HG03280 (cell line): ENCODE results near the gene ABI1.
A peak's percentile ranks its signal among the peaks of the same experiment; 100 is the strongest.
"Not testable (repeated sequence)": the region's sequence is repeated elsewhere in the genome, so short reads cannot be mapped to it uniquely, and the experiment has no call there.

Experiments
- ATAC-seq: cut with Tn5 transposase; IDR thresholded peaks from one replicate; pipeline ENCODE4 v1.9.1; 2021; ENCODE audit warnings: mild to moderate bottlenecking, moderate library complexity; ENCODE audit not compliant: unreplicated experiment

The ABI1 gene

GRCh38 chr10:26860443-26861204 lies at the start of gene ABI1:
Gene ABI1, minus strand, starts transcription at chr10:26860958. Its CDS starts 95 bp downstream, at chr10:26860863.
- ATAC-seq = peak; percentile 74

DNA sequence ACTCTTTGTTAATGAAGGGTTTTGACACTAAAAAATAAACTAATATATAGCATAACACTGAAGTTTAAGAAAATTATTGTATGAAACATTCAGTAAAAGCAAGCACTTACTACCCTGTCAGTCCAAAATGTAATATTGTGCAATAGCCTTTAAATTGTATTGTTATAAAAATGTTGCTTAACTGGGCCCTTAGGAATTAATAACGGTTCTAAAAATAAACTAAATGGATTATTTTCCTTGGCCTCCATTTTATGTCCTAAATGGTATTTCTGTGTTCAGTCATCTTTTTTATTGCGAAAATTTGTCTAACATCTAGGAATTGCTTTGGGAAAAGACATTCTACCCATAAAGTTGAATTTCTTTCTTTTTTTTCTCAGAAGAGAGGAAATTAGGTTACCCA lies 49.0 kb upstream of the ABI1 start:
- ATAC-seq = no peak

- not testable (repeated sequence) for ATAC-seq
Measured at GRCh38 chr10:26905253-26905781, 44.6 kb upstream of the ABI1 start.

DNA sequence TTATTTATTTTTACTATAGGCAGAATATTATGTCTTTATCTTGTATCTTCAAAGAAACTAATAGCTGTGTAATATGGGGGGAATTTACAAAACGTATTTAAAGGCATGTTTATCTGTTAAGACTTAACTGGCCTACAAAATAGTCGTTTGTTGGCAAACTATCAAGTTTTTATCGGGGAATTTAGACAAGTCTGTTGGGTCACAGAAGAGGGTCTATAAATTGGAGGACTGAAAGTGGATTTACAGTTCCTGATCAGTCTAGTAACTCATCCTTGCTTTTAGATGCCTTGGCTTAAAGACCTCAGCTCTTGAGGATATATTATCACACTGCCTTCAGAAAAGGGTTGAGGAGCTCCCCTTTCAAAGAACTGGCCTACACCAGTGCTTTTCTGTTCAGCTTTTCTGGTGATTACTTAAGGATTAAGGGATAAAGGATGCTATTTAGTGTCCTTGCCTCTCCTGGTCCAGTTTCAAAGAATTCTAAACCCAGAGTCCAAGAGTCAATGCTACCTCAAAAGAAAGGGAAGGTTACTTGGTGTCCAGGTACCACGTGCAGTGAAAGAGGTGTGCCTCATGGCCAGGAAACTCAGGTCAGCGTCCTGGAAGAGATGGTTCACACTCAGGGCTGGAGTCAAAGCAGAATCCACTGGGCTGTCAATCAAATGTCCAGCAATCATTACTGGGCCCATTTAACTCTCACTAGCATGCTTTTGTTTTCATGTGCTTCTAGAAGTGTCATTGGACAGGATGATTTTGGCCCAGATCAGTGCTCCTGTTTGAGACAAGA lies 42.9 kb upstream of the ABI1 start:
- no peak for ATAC-seq

- ATAC-seq = peak; percentile 81
Measured at GRCh38 chr10:26892306-26892923, 31.7 kb upstream of the ABI1 start.

DNA sequence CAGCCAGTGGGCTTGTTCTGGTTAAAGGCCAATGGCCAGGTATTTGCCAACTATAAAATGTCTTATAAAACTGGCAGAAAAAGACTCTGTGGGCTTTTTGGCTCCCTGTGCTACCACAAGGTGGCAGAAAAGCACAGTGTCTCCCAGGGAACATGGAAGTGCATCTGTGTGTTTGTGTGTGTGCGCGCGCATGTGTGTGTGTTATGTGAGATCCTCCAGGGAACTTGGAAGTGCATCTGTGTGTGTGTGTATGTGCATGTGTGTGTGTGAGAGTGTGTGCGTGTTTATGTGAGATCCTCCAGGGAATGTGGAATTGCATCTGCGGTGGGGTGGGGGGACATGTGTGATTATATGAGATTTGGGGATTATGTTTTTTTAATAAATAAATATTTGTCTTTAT lies 30.2 kb upstream of the ABI1 start:
- ATAC-seq = no peak

DNA sequence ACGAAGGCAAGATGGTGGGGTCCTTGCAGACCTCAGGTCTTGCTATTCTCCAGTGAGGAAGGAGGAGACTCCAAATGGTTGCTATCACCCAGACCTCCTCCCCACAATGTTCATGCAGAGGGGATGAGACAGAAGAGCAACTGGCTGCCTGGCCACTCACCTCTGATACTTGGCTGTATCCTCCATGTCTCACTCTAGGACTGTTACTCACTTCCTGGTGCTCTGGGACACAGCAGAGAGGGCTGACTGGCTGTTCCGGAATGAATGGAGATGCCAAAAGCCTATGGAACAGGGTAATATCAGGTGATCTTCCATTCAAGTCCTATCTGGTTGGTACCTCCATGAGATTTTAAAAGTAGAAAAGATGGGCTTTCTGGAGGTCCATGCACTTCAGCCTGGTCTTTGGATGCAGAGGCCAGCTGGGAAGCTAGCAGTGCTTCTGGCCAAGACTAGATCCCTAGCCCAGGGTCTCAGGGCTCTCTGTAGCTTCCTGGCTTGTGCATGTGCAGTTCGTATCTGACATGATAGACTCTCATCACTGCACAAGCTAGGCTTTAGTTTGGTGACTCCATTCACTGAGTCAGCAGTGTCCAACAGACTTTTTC lies 27.0 kb upstream of the ABI1 start:
- no peak for ATAC-seq

DNA sequence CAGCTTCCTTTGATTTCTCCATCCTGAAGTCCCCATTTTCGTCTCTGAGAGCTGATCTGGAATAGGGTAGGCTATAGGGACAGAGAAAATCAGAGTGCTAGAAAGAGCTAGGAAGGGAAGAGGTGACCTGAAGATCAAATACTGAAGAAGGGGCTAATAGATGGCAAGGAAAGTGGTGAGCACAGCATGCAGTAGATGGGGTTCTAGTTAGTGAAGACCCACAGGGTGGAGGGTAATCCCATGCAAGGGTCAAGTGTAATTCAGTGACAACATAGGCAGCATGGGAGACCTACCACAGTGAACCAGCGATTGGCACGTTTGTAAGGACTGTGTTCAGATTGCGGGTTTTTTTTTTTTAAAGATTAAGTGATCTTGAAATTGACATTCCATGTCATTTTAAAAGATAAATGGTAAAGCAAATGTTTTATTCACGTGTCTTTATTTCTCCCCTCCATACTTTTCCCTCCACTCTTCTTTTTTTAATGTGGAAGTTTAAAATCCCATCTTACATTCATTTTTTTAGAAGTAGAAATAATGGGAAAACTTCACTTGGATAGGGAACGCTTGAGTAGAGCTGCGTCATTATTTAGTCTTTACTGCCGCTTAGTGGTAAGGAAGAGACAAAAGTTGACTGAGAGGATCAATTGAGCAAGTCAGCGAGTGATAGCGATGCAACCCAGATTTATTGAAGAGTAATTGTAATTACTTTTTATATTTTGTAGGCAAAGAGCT lies 21.0 kb upstream of the ABI1 start:
- peak; percentile 66 for ATAC-seq

GRCh38 chr10:26879744-26880143 lies 19.0 kb upstream of the ABI1 start:
- no peak for ATAC-seq

DNA sequence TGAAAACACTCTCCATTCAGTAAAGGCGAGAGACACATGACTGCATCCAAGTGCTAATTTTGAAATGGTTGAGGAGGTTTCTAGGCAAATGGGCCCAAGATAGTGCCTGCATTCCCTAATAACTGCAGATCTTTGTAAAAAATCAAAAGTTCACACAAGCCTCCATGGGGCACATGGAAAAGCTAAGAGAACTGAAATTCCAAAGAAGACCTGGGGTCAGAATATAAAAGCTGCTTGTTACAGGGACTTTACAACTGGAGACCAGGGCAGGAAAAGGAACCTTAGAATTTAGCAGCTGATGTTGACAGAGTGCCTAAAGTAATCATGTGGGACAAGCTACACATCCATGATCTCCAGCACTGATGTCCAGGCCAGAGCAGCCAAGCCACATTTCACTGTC lies 10.0 kb upstream of the ABI1 start:
- ATAC-seq = no peak

GRCh38 chr10:26869528-26869927 lies 8.8 kb upstream of the ABI1 start:
- no peak for ATAC-seq

DNA sequence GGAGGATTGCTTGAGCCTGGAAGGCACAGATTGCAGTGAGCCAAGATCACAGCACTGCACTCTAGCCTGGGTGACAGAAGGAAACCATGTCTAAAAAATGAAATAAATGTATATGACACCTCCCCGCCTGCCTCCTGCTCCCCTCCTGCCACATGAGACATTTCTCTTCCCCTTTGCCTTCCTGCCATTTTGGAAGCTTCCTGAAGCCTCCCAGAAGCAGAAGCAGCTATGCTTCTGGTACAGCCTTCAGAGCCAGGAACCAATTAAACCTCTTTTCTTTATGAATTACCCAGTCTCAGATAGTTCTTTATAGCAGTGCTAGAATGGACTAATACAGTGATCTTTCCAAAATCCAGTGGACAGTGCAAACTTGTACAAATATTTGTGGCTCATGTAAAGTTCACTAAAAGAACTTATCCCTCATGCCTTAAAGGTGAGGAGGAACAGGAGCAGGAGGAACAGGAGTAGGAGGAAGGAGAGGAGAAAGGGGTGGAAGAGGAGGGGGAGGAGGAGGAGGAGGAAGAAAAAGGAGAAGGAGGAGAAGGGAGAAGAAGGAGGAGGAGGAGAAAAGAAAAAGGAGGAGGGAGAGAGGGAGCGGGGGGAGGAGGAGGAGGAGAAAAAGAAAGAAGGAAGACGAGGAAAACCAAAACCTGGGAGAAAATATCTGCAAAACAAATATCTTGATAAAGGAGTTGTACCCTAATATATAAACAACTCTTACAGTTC lies 2.8 kb upstream of the ABI1 start:
- ATAC-seq = no peak

- ATAC-seq = no peak
Measured at GRCh38 chr10:26861205-26861998, 644 bp upstream of the ABI1 start.

DNA sequence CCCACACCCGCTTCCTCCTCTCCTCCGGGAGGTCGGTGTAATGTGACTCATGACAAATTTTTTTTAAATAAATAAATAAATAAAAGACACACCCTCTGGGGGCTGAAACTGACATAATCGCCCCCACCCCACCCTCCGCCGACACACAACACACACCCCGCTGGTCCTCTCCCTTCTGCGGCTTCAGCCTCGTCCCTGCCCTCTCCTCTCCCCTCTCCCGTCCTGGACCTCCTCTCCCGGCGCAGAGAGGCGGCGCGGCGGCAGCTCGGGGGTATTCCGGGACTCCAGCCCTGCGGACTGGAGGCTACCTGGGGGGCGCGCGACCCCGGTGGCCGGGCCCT lies 686 bp downstream of the ABI1 start:
- ATAC-seq = peak; percentile 6

- ATAC-seq = no peak
Measured at GRCh38 chr10:26859241-26860101, 1.3 kb downstream of the ABI1 start.

DNA sequence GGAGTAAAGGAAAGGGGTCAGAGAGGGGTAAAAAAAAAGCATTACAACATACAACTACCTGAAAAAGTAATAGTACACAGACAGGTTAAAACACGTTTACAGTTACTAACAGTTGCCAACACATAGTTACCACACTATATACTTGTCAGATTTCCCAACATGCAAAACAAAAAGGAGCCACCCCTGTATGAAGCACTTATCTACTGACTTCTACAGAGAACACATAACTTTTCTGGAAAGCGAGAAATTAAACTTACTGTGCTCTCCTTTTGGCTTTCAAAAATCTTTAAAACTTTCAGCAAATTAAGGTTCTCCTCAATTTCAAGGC lies 2.1 kb downstream of the ABI1 start:
- ATAC-seq = no peak

- no peak for ATAC-seq
Measured at GRCh38 chr10:26857991-26858706, 2.6 kb downstream of the ABI1 start.

DNA sequence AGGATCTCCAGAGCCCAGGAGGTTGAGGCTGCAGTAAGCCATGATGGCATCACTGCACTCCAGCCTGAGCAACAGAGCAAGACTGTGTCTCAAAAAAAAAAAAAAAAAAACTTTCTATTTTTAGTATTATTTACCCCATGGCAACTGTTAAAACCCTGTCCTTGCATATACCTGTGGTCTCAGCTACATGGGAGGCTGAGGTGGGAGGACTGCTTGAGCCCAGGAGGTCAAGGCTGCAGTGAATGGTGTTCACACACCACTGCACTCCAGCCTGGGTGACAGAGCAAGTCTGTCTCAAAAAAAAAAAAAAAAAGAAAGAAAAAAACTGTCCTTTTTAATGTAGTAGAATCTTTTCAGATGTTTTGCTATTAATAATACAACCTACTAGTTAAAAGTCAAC lies 3.2 kb downstream of the ABI1 start:
- ATAC-seq = not testable (repeated sequence)
